H9 (cell line): ENCODE measurements around the gene TRIM40. TPM values are rescaled to one million over a fixed set of nuclear protein-coding genes. Genes with fewer than 3 reads are reported as not detected.

Experiments
- DNase-seq: peaks from one replicate; pipeline ENCODE4 v3.0.0-alpha.2; 2017
- H2AFZ ChIP-seq: one replicate; pipeline ENCODE4 v1.6.1; 2013; ENCODE audit warnings: mild to moderate bottlenecking, low read length, control low read depth, moderate library complexity
- H2AK5ac ChIP-seq: 2 replicates; pipeline ENCODE4 v1.6.1; 2013; ENCODE audit warnings: low read length, control low read depth, mixed read lengths; ENCODE audit not compliant: insufficient read length
- H2BK120ac ChIP-seq: one replicate; pipeline ENCODE4 v1.6.1; 2013; ENCODE audit warnings: low read depth, mild to moderate bottlenecking, low read length, control low read depth, inconsistent platforms; ENCODE audit not compliant: poor library complexity, severe bottlenecking
- H2BK12ac ChIP-seq: 2 replicates; pipeline ENCODE4 v1.6.1; 2013; ENCODE audit warnings: low read length, control low read depth, mixed read lengths, low read depth; ENCODE audit not compliant: insufficient read length
- H2BK15ac ChIP-seq: 2 replicates; pipeline ENCODE4 v1.6.1; 2013; ENCODE audit warnings: low read depth, low read length, control low read depth
- H2BK20ac ChIP-seq: one replicate; pipeline ENCODE4 v1.6.1; 2013; ENCODE audit warnings: low read depth, mild to moderate bottlenecking, low read length, control low read depth, inconsistent platforms; ENCODE audit not compliant: poor library complexity, severe bottlenecking
- H2BK5ac ChIP-seq: 2 replicates; pipeline ENCODE4 v1.6.1; 2013; ENCODE audit warnings: low read length, control low read depth, mixed read lengths; ENCODE audit not compliant: insufficient read length
- H3K14ac ChIP-seq: 2 replicates; pipeline ENCODE4 v1.6.1; 2013; ENCODE audit warnings: low read length, control low read depth; ENCODE audit not compliant: insufficient read depth
- H3K18ac ChIP-seq: 2 replicates; pipeline ENCODE4 v1.6.1; 2013; ENCODE audit warnings: low read depth, mild to moderate bottlenecking, mixed read lengths, low read length, control low read depth; ENCODE audit not compliant: insufficient read length
- H3K23ac ChIP-seq: 2 replicates; pipeline ENCODE4 v1.6.1; 2013; ENCODE audit warnings: low read length, control low read depth, mixed read lengths, low read depth; ENCODE audit not compliant: insufficient read length
- H3K23me2 ChIP-seq: 2 replicates; pipeline ENCODE4 v1.6.1; 2013; ENCODE audit warnings: low read depth, mild to moderate bottlenecking, mixed read lengths, low read length, control low read depth; ENCODE audit not compliant: insufficient read length, poor library complexity, severe bottlenecking
- H3K27ac ChIP-seq: 2 replicates; pipeline ENCODE4 v1.5.1; 2013; ENCODE audit warnings: low read length, control low read depth, mixed read lengths, low read depth; ENCODE audit not compliant: insufficient read length
- H3K27me3 ChIP-seq: 2 replicates; pipeline ENCODE4 v1.6.1; 2013; ENCODE audit warnings: low read length, control low read depth, inconsistent platforms; ENCODE audit not compliant: insufficient read depth
- H3K4ac ChIP-seq: 2 replicates; pipeline ENCODE4 v1.6.1; 2013; ENCODE audit warnings: low read depth, mild to moderate bottlenecking, control low read depth, inconsistent platforms, low read length, moderate library complexity
- H3K4me1 ChIP-seq: 2 replicates; pipeline ENCODE4 v1.6.1; 2013; ENCODE audit warnings: low read length, control low read depth, inconsistent platforms; ENCODE audit not compliant: insufficient read depth
- H3K4me2 ChIP-seq: 2 replicates; pipeline ENCODE4 v1.6.1; 2013; ENCODE audit warnings: low read length, control low read depth, mixed read lengths; ENCODE audit not compliant: insufficient read length, insufficient read depth
- H3K56ac ChIP-seq: 2 replicates; pipeline ENCODE4 v1.6.1; 2013; ENCODE audit warnings: low read depth, mild to moderate bottlenecking, mixed read lengths, low read length, control low read depth; ENCODE audit not compliant: insufficient read length
- H3K79me1 ChIP-seq: 2 replicates; pipeline ENCODE4 v1.6.1; 2013; ENCODE audit warnings: low read depth, mild to moderate bottlenecking, moderate library complexity, low read length, control low read depth, inconsistent platforms; ENCODE audit not compliant: insufficient read depth, poor library complexity, severe bottlenecking
- H3K79me2 ChIP-seq: 2 replicates; pipeline ENCODE4 v1.6.1; 2013; ENCODE audit warnings: low read length, control low read depth, inconsistent platforms; ENCODE audit not compliant: insufficient read depth
- H3K9ac ChIP-seq: 2 replicates; pipeline ENCODE4 v1.6.1; 2013; ENCODE audit warnings: low read length, control low read depth, mixed read lengths; ENCODE audit not compliant: insufficient read length; ENCODE audit errors: extremely low read depth
- H3K9me3 ChIP-seq: one replicate; pipeline ENCODE4 v1.6.1; 2013; ENCODE audit warnings: low read depth, low read length, inconsistent platforms; ENCODE audit not compliant: control insufficient read depth
- H3T11ph ChIP-seq: one replicate; pipeline ENCODE4 v1.6.1; 2013; ENCODE audit warnings: mild to moderate bottlenecking, low read length, control low read depth, inconsistent platforms
- H4K20me1 ChIP-seq: one replicate; pipeline ENCODE4 v1.6.1; 2013; ENCODE audit not compliant: control insufficient read depth, insufficient read length, insufficient read depth
- H4K5ac ChIP-seq: 2 replicates; pipeline ENCODE4 v1.6.1; 2013; ENCODE audit warnings: low read depth, mild to moderate bottlenecking, mixed read lengths, low read length, control low read depth; ENCODE audit not compliant: insufficient read length
- H4K8ac ChIP-seq: replicated peaks from 2 replicates; pipeline ENCODE4 v1.6.1; 2013; ENCODE audit warnings: low read length, control low read depth, mixed read lengths, low read depth; ENCODE audit not compliant: insufficient read length
- H4K91ac ChIP-seq: 2 replicates; pipeline ENCODE4 v1.6.1; 2013; ENCODE audit warnings: low read depth, mild to moderate bottlenecking, moderate library complexity, mixed read lengths, low read length, control low read depth; ENCODE audit not compliant: insufficient read length
- H3K27ac Mint-ChIP-seq, 3 experiments: 2 replicates in 2 of 3; 3 replicates in 1 of 3; pipeline ENCODE4 v1.8.0; 2020 to 2021; ENCODE audit warnings: mixed read lengths in 3 of 3, mild to moderate bottlenecking in 1 of 3, moderate library complexity in 1 of 3
- H3K27me3 Mint-ChIP-seq: 2 replicates; pipeline ENCODE4 v1.8.0; 2021; ENCODE audit warnings: low read depth, mild to moderate bottlenecking, moderate library complexity, mixed read lengths
- H3K36me3 Mint-ChIP-seq, 3 experiments: 2 replicates in 2 of 3; 3 replicates in 1 of 3; pipeline ENCODE4 v1.8.0; 2020 to 2021; ENCODE audit warnings: low read depth in 3 of 3, mixed read lengths in 3 of 3; ENCODE audit not compliant: insufficient read depth in 1 of 3
- H3K4me1 Mint-ChIP-seq, 2 experiments: 2 replicates each; pipeline ENCODE4 v1.8.0; 2020; ENCODE audit warnings: mixed read lengths in 2 of 2
- H3K4me3 Mint-ChIP-seq, 2 experiments: 2 replicates in 1 of 2; 3 replicates in 1 of 2; pipeline ENCODE4 v1.8.0; 2020 to 2021; ENCODE audit warnings: mild to moderate bottlenecking in 2 of 2, mixed read lengths in 2 of 2, moderate library complexity in 1 of 2
- H3K9me3 Mint-ChIP-seq, 2 experiments: 2 replicates in 1 of 2; 3 replicates in 1 of 2; pipeline ENCODE4 v1.8.0; 2020; ENCODE audit warnings: mild to moderate bottlenecking in 2 of 2, mixed read lengths in 2 of 2, moderate library complexity in 1 of 2
- WGBS: extraction: QIAGEN DNeasy Blood & Tissue Kit; methylation state at CpG from one replicate; pipeline ENCODE4 v1.1.7; 2013; ENCODE audit warnings: missing lambda C conversion rate, low lambda C conversion rate, mixed read lengths; ENCODE audit not compliant: insufficient read length; ENCODE audit errors: extremely low coverage; 5-methylcytosine and 5-hydroxymethylcytosine counted together
- total RNA-seq: library from RNA; stranded (reverse); gene quantifications from 2 replicates; pipeline ENCODE4 v1.2.1, GENCODE V29; 2021
- TF ChIP-seq, protein P1 (sequence below): fragments of 200-600 bp; sonication (generic); conservative IDR thresholded peaks from 3 replicates; pipeline ENCODE4 v1.8.0; 2021; ENCODE audit warnings: antibody characterized with exemption, mild to moderate bottlenecking

TRIM40 gene
- total RNA-seq, 1 experiment from 2014 or later, result not detected

- H3K4me2 ChIP-seq, result no peak overlapping the region
- no peak overlapping the region for H3K9ac ChIP-seq
- H2BK20ac ChIP-seq, result no peak overlapping the region
- Mint-ChIP-seq H3K4me1 (peaks cover 10 to 12% of the 10 kb centered on the region in 2 experiments), H3K9me3 (no peaks in the 10 kb centered on the region), H3K27me3 (peaks cover 51% of the 10 kb centered on the region), H3K4me3 (no peak overlapping the region), H3K27ac (no peak overlapping the region), H3K36me3 (no peaks in the 10 kb centered on the region)
- no peak overlapping the region for H4K5ac ChIP-seq
- DNase-seq, result no peak
- H4K20me1 ChIP-seq, result no peaks in the 10 kb centered on the region
- H3K14ac ChIP-seq, result no peak overlapping the region
- H2BK5ac ChIP-seq, result no peak overlapping the region
- no peak overlapping the region for H4K91ac ChIP-seq
- H2AK5ac ChIP-seq, result no peak overlapping the region
- no peaks in the 10 kb centered on the region for H3K27me3 ChIP-seq
- H3K23ac ChIP-seq, result no peak overlapping the region
- no CpG with 5 or more reads among the region's 3 CpGs for WGBS
- H2BK15ac ChIP-seq, result no peak overlapping the region
- no peak overlapping the region for H4K8ac ChIP-seq
- no peaks in the 10 kb centered on the region for H3K23me2 ChIP-seq
- H2AFZ ChIP-seq, result no peak overlapping the region
- H3K27ac ChIP-seq, result no peak overlapping the region
- no peak overlapping the region for H3T11ph ChIP-seq
- no peaks in the 10 kb centered on the region for H3K79me2 ChIP-seq
- H2BK12ac ChIP-seq, result no peak overlapping the region
- H3K79me1 ChIP-seq, result no peaks in the 10 kb centered on the region
- peaks cover 3% of the 10 kb centered on the region; the same call in 1 of the 2 replicates for H3K4me1 ChIP-seq
- no peak overlapping the region for H3K56ac ChIP-seq
- no peak overlapping the region for H3K18ac ChIP-seq
- no peak overlapping the region for H2BK120ac ChIP-seq
- H3K9me3 ChIP-seq, result no peaks in the 10 kb centered on the region
- TF ChIP-seq, protein P1, sequence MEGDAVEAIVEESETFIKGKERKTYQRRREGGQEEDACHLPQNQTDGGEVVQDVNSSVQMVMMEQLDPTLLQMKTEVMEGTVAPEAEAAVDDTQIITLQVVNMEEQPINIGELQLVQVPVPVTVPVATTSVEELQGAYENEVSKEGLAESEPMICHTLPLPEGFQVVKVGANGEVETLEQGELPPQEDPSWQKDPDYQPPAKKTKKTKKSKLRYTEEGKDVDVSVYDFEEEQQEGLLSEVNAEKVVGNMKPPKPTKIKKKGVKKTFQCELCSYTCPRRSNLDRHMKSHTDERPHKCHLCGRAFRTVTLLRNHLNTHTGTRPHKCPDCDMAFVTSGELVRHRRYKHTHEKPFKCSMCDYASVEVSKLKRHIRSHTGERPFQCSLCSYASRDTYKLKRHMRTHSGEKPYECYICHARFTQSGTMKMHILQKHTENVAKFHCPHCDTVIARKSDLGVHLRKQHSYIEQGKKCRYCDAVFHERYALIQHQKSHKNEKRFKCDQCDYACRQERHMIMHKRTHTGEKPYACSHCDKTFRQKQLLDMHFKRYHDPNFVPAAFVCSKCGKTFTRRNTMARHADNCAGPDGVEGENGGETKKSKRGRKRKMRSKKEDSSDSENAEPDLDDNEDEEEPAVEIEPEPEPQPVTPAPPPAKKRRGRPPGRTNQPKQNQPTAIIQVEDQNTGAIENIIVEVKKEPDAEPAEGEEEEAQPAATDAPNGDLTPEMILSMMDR, result no peak
- H3K4ac ChIP-seq, result no peak overlapping the region
These were observed 13.3 kb downstream of the TRIM40 start for GRCh38 chr6:30149234-30149633.
